ENCODE results near the gene MINK1. TPM values are rescaled to one million over a fixed set of nuclear protein-coding genes. Genes with fewer than 3 reads are reported as not detected.
A peak's percentile ranks its signal among the peaks of the same experiment; 100 is the strongest.

MINK1 gene
- total and polyA plus RNA-seq, 2 of the 13 experiments (the other 11 are each of a cell fraction or from before 2014, with no cell fraction given) = 17.2 to 63.9 TPM

DNA sequence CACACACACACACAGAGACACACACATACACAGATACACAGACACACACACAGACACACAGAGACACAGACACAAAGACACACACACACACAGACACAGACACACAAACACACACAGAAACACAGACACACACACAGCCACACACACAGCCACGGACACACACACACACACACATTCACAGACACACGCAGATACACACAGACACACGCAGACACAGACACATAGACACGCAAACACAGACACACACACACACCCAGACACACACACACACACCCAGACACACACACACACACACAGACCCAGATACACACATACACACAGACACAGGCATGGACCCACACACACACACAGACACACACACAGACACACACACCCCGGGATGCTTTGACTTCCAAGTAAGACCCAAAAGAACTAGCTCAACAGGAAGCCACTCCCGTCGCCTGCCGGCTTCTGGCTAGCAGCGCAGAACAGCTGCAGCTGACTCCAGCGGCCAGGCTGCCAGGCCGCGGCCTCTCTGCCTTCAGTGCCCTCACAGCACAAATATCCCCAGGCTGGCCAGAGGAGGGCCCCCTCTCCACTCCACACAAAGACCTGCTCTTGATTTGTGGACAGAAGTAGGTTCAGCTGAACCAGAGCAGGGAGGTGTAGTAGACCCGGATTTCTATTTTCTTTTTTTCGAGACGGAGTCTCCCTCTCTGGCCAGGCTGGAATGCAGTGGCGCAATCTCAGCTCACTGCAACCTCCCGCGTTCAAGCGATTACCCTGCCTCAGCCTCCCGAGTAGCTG lies 75.8 kb downstream of the MINK1 start (continued):
- peak; percentile 62; the same call in 1 of the 2 replicates for TF ChIP-seq ZFP41 (CRISPR knock-in tag; IDR thresholded peaks at IDR 0.05; ENCODE audit: borderline replicate concordance)
- TF ChIP-seq ARNTL (CRISPR knock-in tag; IDR thresholded peaks at IDR 0.05) = no peak
- no peak for TF ChIP-seq XBP1 (CRISPR knock-in tag; IDR thresholded peaks at IDR 0.05)
- no peak for TF ChIP-seq ZNF678 (CRISPR knock-in tag; IDR thresholded peaks at IDR 0.05)
- peak; percentile 86 for TF ChIP-seq CEBPG (CRISPR knock-in tag; IDR thresholded peaks at IDR 0.05)
- peak; percentile 62; the same call in 1 of the 2 replicates for TF ChIP-seq ZFX (CRISPR knock-in tag; IDR thresholded peaks at IDR 0.05; ENCODE audit: low read depth)
- TF ChIP-seq, protein P1, sequence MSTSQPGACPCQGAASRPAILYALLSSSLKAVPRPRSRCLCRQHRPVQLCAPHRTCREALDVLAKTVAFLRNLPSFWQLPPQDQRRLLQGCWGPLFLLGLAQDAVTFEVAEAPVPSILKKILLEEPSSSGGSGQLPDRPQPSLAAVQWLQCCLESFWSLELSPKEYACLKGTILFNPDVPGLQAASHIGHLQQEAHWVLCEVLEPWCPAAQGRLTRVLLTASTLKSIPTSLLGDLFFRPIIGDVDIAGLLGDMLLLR (CRISPR knock-in tag; IDR thresholded peaks at IDR 0.05) = no peak
- TF ChIP-seq, protein P2, sequence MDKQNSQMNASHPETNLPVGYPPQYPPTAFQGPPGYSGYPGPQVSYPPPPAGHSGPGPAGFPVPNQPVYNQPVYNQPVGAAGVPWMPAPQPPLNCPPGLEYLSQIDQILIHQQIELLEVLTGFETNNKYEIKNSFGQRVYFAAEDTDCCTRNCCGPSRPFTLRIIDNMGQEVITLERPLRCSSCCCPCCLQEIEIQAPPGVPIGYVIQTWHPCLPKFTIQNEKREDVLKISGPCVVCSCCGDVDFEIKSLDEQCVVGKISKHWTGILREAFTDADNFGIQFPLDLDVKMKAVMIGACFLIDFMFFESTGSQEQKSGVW (CRISPR knock-in tag; IDR thresholded peaks at IDR 0.05; ENCODE audit: borderline replicate concordance) = no peak
- peak in 1 of 2 experiments; percentile 43; a peak in 1 of 4 replicates for TF ChIP-seq POLR2A (IDR thresholded peaks at IDR 0.05; ENCODE audit: insufficient read depth in 1 of 2, low read depth in 2 of 2, low read length in 2 of 2)
- no peak for TF ChIP-seq NONO (IDR thresholded peaks at IDR 0.05)
- TF ChIP-seq NONO (CRISPR knock-in tag; conservative IDR thresholded peaks at IDR 0.05) = peak; percentile 86
- TF ChIP-seq JUNB (CRISPR knock-in tag; IDR thresholded peaks at IDR 0.05; ENCODE audit: borderline replicate concordance) = 0 out of 2 replicates have a peak, but pooled peaks have one; percentile 56
- no peak for TF ChIP-seq ZNF790 (CRISPR knock-in tag; IDR thresholded peaks at IDR 0.05; ENCODE audit: borderline replicate concordance)
- TF ChIP-seq FOXJ3 (CRISPR knock-in tag; IDR thresholded peaks at IDR 0.05; ENCODE audit: borderline replicate concordance) = peak; percentile 28; the same call in 1 of the 2 replicates
- TF ChIP-seq, protein P3, sequence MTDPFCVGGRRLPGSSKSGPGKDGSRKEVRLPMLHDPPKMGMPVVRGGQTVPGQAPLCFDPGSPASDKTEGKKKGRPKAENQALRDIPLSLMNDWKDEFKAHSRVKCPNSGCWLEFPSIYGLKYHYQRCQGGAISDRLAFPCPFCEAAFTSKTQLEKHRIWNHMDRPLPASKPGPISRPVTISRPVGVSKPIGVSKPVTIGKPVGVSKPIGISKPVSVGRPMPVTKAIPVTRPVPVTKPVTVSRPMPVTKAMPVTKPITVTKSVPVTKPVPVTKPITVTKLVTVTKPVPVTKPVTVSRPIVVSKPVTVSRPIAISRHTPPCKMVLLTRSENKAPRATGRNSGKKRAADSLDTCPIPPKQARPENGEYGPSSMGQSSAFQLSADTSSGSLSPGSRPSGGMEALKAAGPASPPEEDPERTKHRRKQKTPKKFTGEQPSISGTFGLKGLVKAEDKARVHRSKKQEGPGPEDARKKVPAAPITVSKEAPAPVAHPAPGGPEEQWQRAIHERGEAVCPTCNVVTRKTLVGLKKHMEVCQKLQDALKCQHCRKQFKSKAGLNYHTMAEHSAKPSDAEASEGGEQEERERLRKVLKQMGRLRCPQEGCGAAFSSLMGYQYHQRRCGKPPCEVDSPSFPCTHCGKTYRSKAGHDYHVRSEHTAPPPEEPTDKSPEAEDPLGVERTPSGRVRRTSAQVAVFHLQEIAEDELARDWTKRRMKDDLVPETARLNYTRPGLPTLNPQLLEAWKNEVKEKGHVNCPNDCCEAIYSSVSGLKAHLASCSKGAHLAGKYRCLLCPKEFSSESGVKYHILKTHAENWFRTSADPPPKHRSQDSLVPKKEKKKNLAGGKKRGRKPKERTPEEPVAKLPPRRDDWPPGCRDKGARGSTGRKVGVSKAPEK (CRISPR knock-in tag; IDR thresholded peaks at IDR 0.05; ENCODE audit: borderline replicate concordance) = no peak
- TF ChIP-seq, protein P4, sequence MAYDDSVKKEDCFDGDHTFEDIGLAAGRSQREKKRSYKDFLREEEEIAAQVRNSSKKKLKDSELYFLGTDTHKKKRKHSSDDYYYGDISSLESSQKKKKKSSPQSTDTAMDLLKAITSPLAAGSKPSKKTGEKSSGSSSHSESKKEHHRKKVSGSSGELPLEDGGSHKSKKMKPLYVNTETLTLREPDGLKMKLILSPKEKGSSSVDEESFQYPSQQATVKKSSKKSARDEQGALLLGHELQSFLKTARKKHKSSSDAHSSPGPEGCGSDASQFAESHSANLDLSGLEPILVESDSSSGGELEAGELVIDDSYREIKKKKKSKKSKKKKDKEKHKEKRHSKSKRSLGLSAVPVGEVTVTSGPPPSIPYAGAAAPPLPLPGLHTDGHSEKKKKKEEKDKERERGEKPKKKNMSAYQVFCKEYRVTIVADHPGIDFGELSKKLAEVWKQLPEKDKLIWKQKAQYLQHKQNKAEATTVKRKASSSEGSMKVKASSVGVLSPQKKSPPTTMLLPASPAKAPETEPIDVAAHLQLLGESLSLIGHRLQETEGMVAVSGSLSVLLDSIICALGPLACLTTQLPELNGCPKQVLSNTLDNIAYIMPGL (CRISPR knock-in tag; IDR thresholded peaks at IDR 0.05; ENCODE audit: borderline replicate concordance in 1 of 2, low read depth in 1 of 2) = peak; percentile 84 to 93
- TF ChIP-seq PHB2 (IDR thresholded peaks at IDR 0.05; ENCODE audit: partially characterized antibody) = no peak
- 0 out of 2 replicates have a peak, but pooled peaks have one; percentile 9 for TF ChIP-seq TBX2 (CRISPR knock-in tag; IDR thresholded peaks at IDR 0.05; ENCODE audit: borderline replicate concordance)
- TF ChIP-seq MED1 (CRISPR knock-in tag; IDR thresholded peaks at IDR 0.05) = 0 out of 2 replicates have a peak, but pooled peaks have one; percentile 52
- peak; percentile 24; the same call in 1 of the 3 replicates for TF ChIP-seq MXI1 (IDR thresholded peaks at IDR 0.05; ENCODE audit: borderline replicate concordance, low read depth, low read length)
- TF ChIP-seq ZNF850 (CRISPR knock-in tag; conservative IDR thresholded peaks at IDR 0.05) = no peak
- TF ChIP-seq SRF (IDR thresholded peaks at IDR 0.05; ENCODE audit: low read depth, low read length) = no peak
- peak; percentile 85 for TF ChIP-seq STAG1 (CRISPR knock-in tag; IDR thresholded peaks at IDR 0.05)
- TF ChIP-seq HOXA5 (CRISPR knock-in tag; IDR thresholded peaks at IDR 0.05) = peak; percentile 45; the same call in 1 of the 2 replicates
- TF ChIP-seq SIN3A (IDR thresholded peaks at IDR 0.05; ENCODE audit: borderline replicate concordance, low read depth, low read length) = peak; percentile 78; the same call in 1 of the 2 replicates
